ENCODE results near the gene IRGM. TPM values are rescaled to one million over a fixed set of nuclear protein-coding genes. Genes with fewer than 3 reads are reported as not detected.
A peak's percentile ranks its signal among the peaks of the same experiment; 100 is the strongest.
"Not testable (repeated sequence)": the region's sequence is repeated elsewhere in the genome, so short reads cannot be mapped to it uniquely, and the experiment has no call there.

The IRGM gene
- polyA plus RNA-seq, 3 donors from 2014 or later: 2.4 to 5.9 (median 4.0) TPM

GRCh38 chr5:150847334-150847695, 994 bp downstream of the IRGM start:
- peak overlapping the region; percentile 87 to 98 (median 90) for H3K4me3 Mint-ChIP-seq
- peak overlapping the region; percentile 83 to 97 (median 93) for H3K27ac Mint-ChIP-seq
- no peak for DNase-seq
- peaks cover 18 to 23% of the 10 kb centered on the region in 2 donors for H3K4me1 Mint-ChIP-seq
- H3K9me3 Mint-ChIP-seq: peaks cover 0 to 4% (median 0%) of the 10 kb centered on the region in 6 donors
- no peaks in the 10 kb centered on the region for H3K36me3 Mint-ChIP-seq
- H3K27me3 Mint-ChIP-seq (ENCODE audit: low read depth in 3 of 3): peaks cover 2 to 5% (median 2%) of the 10 kb centered on the region in 3 donors

- Mint-ChIP-seq H3K4me3 (no peak overlapping the region), H3K27ac (no peak overlapping the region), H3K27me3 (ENCODE audit: low read depth in 3 of 3) (peaks cover 0 to 5% (median 2%) of the 10 kb centered on the region in 3 donors), H3K36me3 (no peaks in the 10 kb centered on the region), H3K4me1 (peaks cover 18 to 23% of the 10 kb centered on the region in 2 donors), H3K9me3 (peaks cover 0 to 4% (median 0%) of the 10 kb centered on the region in 6 donors)
- DNase-seq: no peak
These were observed 1.9 kb downstream of the IRGM start for GRCh38 chr5:150848271-150848670.

- H3K9me3 Mint-ChIP-seq: peaks cover 0 to 4% (median 0%) of the 10 kb centered on the region in 6 donors
- no peak overlapping the region for H3K4me3 Mint-ChIP-seq
- peaks cover 0 to 5% (median 3%) of the 10 kb centered on the region in 3 donors for H3K27me3 Mint-ChIP-seq (ENCODE audit: low read depth in 3 of 3)
- no peaks in the 10 kb centered on the region for H3K36me3 Mint-ChIP-seq
- no peak overlapping the region for H3K27ac Mint-ChIP-seq
- no peak for DNase-seq
- H3K4me1 Mint-ChIP-seq: peaks cover 15% of the 10 kb centered on the region in 2 donors
These were observed 4.7 kb downstream of the IRGM start for GRCh38 chr5:150851039-150851438.

- no peak overlapping the region for H3K27ac Mint-ChIP-seq
- H3K4me3 Mint-ChIP-seq: no peak overlapping the region
- DNase-seq: no peak
- H3K36me3 Mint-ChIP-seq: no peaks in the 10 kb centered on the region
- peaks cover 0 to 1% (median 0%) of the 10 kb centered on the region in 3 donors for H3K27me3 Mint-ChIP-seq (ENCODE audit: low read depth in 3 of 3)
- no peaks in the 10 kb centered on the region for H3K4me1 Mint-ChIP-seq
- H3K9me3 Mint-ChIP-seq: no peaks in the 10 kb centered on the region
These were observed 7.2 kb downstream of the IRGM start for GRCh38 chr5:150853561-150853960.

GRCh38 chr5:150856700-150857099, 10.4 kb downstream of the IRGM start:
- H3K27me3 Mint-ChIP-seq (ENCODE audit: low read depth in 3 of 3); DNase-seq; H3K36me3 Mint-ChIP-seq; H3K9me3 Mint-ChIP-seq; H3K27ac Mint-ChIP-seq; H3K4me3 Mint-ChIP-seq; H3K4me1 Mint-ChIP-seq: not testable (repeated sequence)

GRCh38 chr5:150860246-150860821, 14.0 kb downstream of the IRGM start:
- no peaks in the 10 kb centered on the region for H3K4me1 Mint-ChIP-seq
- H3K27ac Mint-ChIP-seq: no peak overlapping the region
- peaks cover 3 to 16% (median 6%) of the 10 kb centered on the region in 6 donors for H3K9me3 Mint-ChIP-seq
- no peak for DNase-seq
- peaks cover 0 to 5% (median 0%) of the 10 kb centered on the region in 3 donors for H3K27me3 Mint-ChIP-seq (ENCODE audit: low read depth in 3 of 3)
- peaks cover 0 to 4% (median 0%) of the 10 kb centered on the region in 3 donors for H3K36me3 Mint-ChIP-seq
- H3K4me3 Mint-ChIP-seq: no peak overlapping the region

- Mint-ChIP-seq H3K9me3 (peaks cover 4 to 29% (median 7%) of the 10 kb centered on the region in 6 donors), H3K36me3 (peaks cover 0 to 4% (median 0%) of the 10 kb centered on the region in 3 donors), H3K4me3 (no peak overlapping the region), H3K27me3 (ENCODE audit: low read depth in 3 of 3) (peaks cover 0 to 4% (median 3%) of the 10 kb centered on the region in 3 donors), H3K27ac (no peak overlapping the region), H3K4me1 (no peaks in the 10 kb centered on the region)
- DNase-seq: no peak
These were observed 15.7 kb downstream of the IRGM start for GRCh38 chr5:150862070-150862469.

GRCh38 chr5:150879358-150879757, 33.0 kb downstream of the IRGM start:
- no peak for DNase-seq
- Mint-ChIP-seq H3K27ac (no peak overlapping the region), H3K9me3 (peaks cover 5 to 51% (median 26%) of the 10 kb centered on the region in 6 donors), H3K4me3 (no peak overlapping the region), H3K27me3 (ENCODE audit: low read depth in 3 of 3) (peaks cover 0 to 2% (median 1%) of the 10 kb centered on the region in 3 donors), H3K4me1 (no peaks in the 10 kb centered on the region), H3K36me3 (peaks cover 16 to 26% (median 22%) of the 10 kb centered on the region in 3 donors)

GRCh38 chr5:150895431-150896428, 49.4 kb downstream of the IRGM start:
- peaks cover 48 to 99% (median 92%) of the 10 kb centered on the region in 6 donors for H3K9me3 Mint-ChIP-seq
- H3K27me3 Mint-ChIP-seq (ENCODE audit: low read depth in 3 of 3): peaks cover 0 to 4% (median 3%) of the 10 kb centered on the region in 3 donors
- no peaks in the 10 kb centered on the region for H3K4me1 Mint-ChIP-seq
- H3K36me3 Mint-ChIP-seq: peaks cover 48 to 63% (median 53%) of the 10 kb centered on the region in 3 donors
- no peak overlapping the region for H3K27ac Mint-ChIP-seq
- no peak for DNase-seq
- H3K4me3 Mint-ChIP-seq: no peak overlapping the region

Other genes starting within 250 kb of the IRGM start
- not detected for gene SYNPO, start 205.9 kb upstream of the IRGM start, polyA plus RNA-seq
- not detected for gene MYOZ3, start 185.3 kb upstream of the IRGM start, polyA plus RNA-seq
- 10 to 100 TPM; 52.9 to 73.3 (median 62.9) TPM for gene RBM22, start 145.5 kb upstream of the IRGM start, polyA plus RNA-seq
- gene DCTN4, start 87.5 kb upstream of the IRGM start, polyA plus RNA-seq: 10 to 100 TPM in 1 of 3 donors, 1 to 10 TPM in 2; 8.0 to 10.6 (median 9.4) TPM
- gene SMIM3, start 67.8 kb upstream of the IRGM start, polyA plus RNA-seq: 10 to 100 TPM; 20.1 to 32.6 (median 21.7) TPM
- gene ZNF300, start 58.5 kb downstream of the IRGM start, polyA plus RNA-seq: 1 to 10 TPM in 1 of 3 donors, under 1 TPM in 2; 0.40 to 2.1 (median 0.40) TPM
- gene GPX3, start 174.1 kb downstream of the IRGM start, polyA plus RNA-seq: under 1 TPM in 1 of 3 donors, not detected in 2; 0.96 TPM
- gene TNIP1, start 234.5 kb downstream of the IRGM start, polyA plus RNA-seq: 10 to 100 TPM; 21.8 to 62.4 (median 40.2) TPM